MM.1S (cell line): ENCODE results near the gene FKBP1A.

Experiments
- CTCF ChIP-seq: fragments of 300-600 bp; sonication (generic); IDR thresholded peaks from 2 replicates; pipeline ENCODE4 v1.5.1; 2016; ENCODE audit warnings: antibody characterized with exemption, low read length, mixed read lengths
- EZH2phosphoT487 ChIP-seq: fragments of 300-600 bp; sonication (generic); IDR thresholded peaks from 2 replicates; pipeline ENCODE4 v1.6.1; 2018; ENCODE audit warnings: antibody characterized with exemption, low read length

DNA sequence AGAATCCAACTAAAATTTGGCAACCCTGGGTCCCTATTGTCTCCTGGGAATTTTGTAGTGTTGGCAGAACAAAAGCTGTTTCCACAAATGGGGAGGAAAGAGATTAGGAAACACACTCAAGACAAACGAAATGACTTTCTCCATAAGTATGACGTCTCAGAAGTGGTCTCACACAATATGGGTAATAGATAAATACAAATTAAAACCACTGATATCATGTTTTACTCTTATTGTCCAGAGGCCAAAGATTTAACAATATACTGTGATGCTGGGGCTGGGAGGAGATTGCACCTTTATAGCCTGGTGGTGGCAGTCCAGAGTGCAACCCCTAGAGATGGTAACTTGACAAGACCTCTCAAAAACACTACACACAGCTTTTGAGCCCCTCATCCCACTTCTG is 18.6 kb downstream of the FKBP1A start:
- TF ChIP-seq CTCF (no peak), EZH2phosphoT487 (no peak)
